Osteoblast (primary cell): ENCODE data around the gene RPA3. TPM values are rescaled to one million over a fixed set of nuclear protein-coding genes. Genes with fewer than 3 reads are reported as not detected.

Experiments used
- DNase-seq: peaks from one replicate; pipeline ENCODE4 v3.0.0; 2011; ENCODE audit warnings: low spot score, mixed read lengths; ENCODE audit not compliant: insufficient read length; ENCODE audit errors: missing footprints
- H2AFZ ChIP-seq: 2 replicates; pipeline ENCODE4 v1.6.0; 2011; ENCODE audit warnings: mild to moderate bottlenecking, low read length
- H3K27ac ChIP-seq: 2 replicates; pipeline ENCODE4 v1.5.1; 2011; ENCODE audit warnings: mild to moderate bottlenecking, low read depth, low read length, moderate library complexity
- H3K27me3 ChIP-seq: 2 replicates; pipeline ENCODE4 v1.6.0; 2012; ENCODE audit warnings: mild to moderate bottlenecking, control low read depth, inconsistent platforms, low read length, moderate library complexity; ENCODE audit not compliant: insufficient read depth
- H3K36me3 ChIP-seq: 2 replicates; pipeline ENCODE4 v1.5.1; 2011; ENCODE audit warnings: mild to moderate bottlenecking, low read length, control low read depth, moderate library complexity; ENCODE audit not compliant: insufficient read depth
- H3K4me1 ChIP-seq: 2 replicates; pipeline ENCODE4 v1.5.1; 2011; ENCODE audit warnings: mild to moderate bottlenecking, low read length, control low read depth, moderate library complexity; ENCODE audit not compliant: insufficient read depth
- H3K4me2 ChIP-seq: 2 replicates; pipeline ENCODE4 v1.6.0; 2011; ENCODE audit warnings: mild to moderate bottlenecking, low read length; ENCODE audit not compliant: insufficient read depth
- H3K4me3 ChIP-seq: fragments of 200-600 bp; sonication (generic); 3 replicates; pipeline ENCODE4 v1.5.1; 2012; ENCODE audit warnings: mild to moderate bottlenecking, low read length, inconsistent platforms; ENCODE audit not compliant: insufficient read depth
- H3K79me2 ChIP-seq: 2 replicates; pipeline ENCODE4 v1.6.0; 2012; ENCODE audit warnings: mild to moderate bottlenecking, low read length, control low read depth, inconsistent platforms; ENCODE audit not compliant: insufficient read depth
- H3K9me3 ChIP-seq: 2 replicates; pipeline ENCODE4 v1.5.1; 2011; ENCODE audit warnings: low read depth, low read length, control low read depth
- H4K20me1 ChIP-seq: 2 replicates; pipeline ENCODE4 v1.6.0; 2012; ENCODE audit warnings: mild to moderate bottlenecking, low read length, control low read depth; ENCODE audit not compliant: insufficient read depth
- CTCF ChIP-seq: IDR thresholded peaks from 2 replicates; pipeline ENCODE4 v1.5.1; 2011; ENCODE audit warnings: mild to moderate bottlenecking, low read depth, low read length, moderate library complexity; ENCODE audit errors: extremely low read depth
- total RNA-seq: library from RNA; depleted of rRNA; stranded (reverse); fragments of >200 nt; gene quantifications from 2 replicates; pipeline ENCODE4 v1.2.3, GENCODE V29; 2012

Gene RPA3
- total RNA-seq, 1 donor: 16.6 TPM

DNA sequence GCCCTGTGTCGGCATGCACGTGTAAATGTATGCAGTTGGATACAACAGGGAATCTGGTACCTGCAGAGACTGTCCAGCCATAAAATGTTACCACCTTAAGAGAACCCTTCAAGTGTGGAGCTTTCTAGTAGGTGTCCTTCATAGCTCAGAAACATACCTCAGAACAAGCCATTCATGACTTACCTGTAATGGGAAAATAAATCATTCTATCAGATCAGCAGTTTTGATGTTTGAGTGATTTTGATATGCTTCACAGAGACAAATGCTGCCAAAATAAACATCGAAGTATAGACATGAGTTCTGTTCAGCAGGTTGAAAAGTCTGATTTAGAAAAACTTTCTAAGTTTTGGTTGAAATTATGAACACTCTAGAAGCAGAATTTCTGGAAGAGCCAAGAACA, 111.4 kb downstream of the RPA3 start:
- DNase-seq: no peak
- Histone ChIP-seq H3K79me2 (no peaks in the 10 kb centered on the region), H3K27me3 (no peaks in the 10 kb centered on the region), H3K9me3 (no peaks in the 10 kb centered on the region), H3K36me3 (peaks cover 17% of the 10 kb centered on the region), H3K4me1 (no peaks in the 10 kb centered on the region), H4K20me1 (no peaks in the 10 kb centered on the region), H3K27ac (no peak overlapping the region), H3K4me3 (no peak overlapping the region), H2AFZ (no peak overlapping the region), H3K4me2 (no peak overlapping the region)
- TF ChIP-seq CTCF: no peak

DNA sequence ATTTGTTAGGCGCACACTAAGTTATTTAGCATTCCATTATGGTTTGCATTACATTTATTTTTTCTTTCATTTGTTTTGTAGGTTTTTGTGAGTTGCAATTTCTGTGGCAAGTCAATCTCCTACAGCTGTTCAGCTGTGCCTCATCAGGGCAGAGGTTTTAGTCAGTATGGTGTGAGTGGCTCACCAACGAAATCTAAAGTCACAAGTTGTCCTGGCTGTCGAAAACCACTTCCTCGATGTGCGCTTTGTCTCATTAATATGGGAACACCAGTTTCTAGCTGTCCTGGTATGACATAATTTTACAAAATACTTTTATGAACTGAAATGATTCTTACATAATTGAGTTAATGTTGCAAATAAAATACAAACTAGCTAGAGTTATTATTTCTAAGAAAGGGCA, 122.2 kb downstream of the RPA3 start:
- Histone ChIP-seq H2AFZ (no peak overlapping the region), H3K4me2 (no peak overlapping the region), H4K20me1 (no peaks in the 10 kb centered on the region), H3K9me3 (no peaks in the 10 kb centered on the region), H3K79me2 (peaks cover 4% of the 10 kb centered on the region), H3K27me3 (no peaks in the 10 kb centered on the region), H3K27ac (no peak overlapping the region), H3K36me3 (peaks cover 40% of the 10 kb centered on the region), H3K4me1 (no peaks in the 10 kb centered on the region), H3K4me3 (no peak overlapping the region)
- DNase-seq: no peak
- no peak for TF ChIP-seq CTCF

- Histone ChIP-seq H3K27me3 (no peaks in the 10 kb centered on the region), H2AFZ (no peak overlapping the region), H4K20me1 (no peaks in the 10 kb centered on the region), H3K79me2 (peaks cover 6% of the 10 kb centered on the region), H3K36me3 (peaks cover 42% of the 10 kb centered on the region), H3K4me3 (no peak overlapping the region), H3K4me1 (no peaks in the 10 kb centered on the region), H3K27ac (no peak overlapping the region), H3K9me3 (no peaks in the 10 kb centered on the region), H3K4me2 (no peak overlapping the region)
- DNase-seq: peak; percentile 17
- TF ChIP-seq CTCF: peak; percentile 34
Measured at GRCh38 chr7:7595451-7595850, 123.0 kb downstream of the RPA3 start.

Other genes with a start within 250 kb of the RPA3 start
- gene COL28A1, start 182.7 kb downstream of the RPA3 start, total RNA-seq: 0.29 and 0.36 TPM in 2 replicates
- gene MIOS, start 151.7 kb downstream of the RPA3 start, total RNA-seq: 42.1 and 43.4 TPM in 2 replicates
- gene UMAD1, start 77.9 kb downstream of the RPA3 start, total RNA-seq: 16.2 and 17.0 TPM in 2 replicates